PFSK-1 (cell line): ENCODE measurements around the gene COL18A1.

Source experiments
- FOXP2 ChIP-seq: optimal IDR thresholded peaks from 2 replicates; pipeline ENCODE3; 2011; ENCODE audit warnings: borderline replicate concordance, control low read depth, inconsistent platforms; ENCODE audit not compliant: insufficient read depth; ENCODE audit errors: extremely low read length, extremely low read depth
- POLR2AphosphoS5 ChIP-seq: IDR thresholded peaks from 2 replicates; pipeline ENCODE4 v1.6.1; 2012; ENCODE audit warnings: low read depth, mild to moderate bottlenecking, control low read depth, low read length, moderate library complexity
- REST ChIP-seq, 2 experiments: IDR thresholded peaks; 2 replicates each; pipeline versions ENCODE4 v1.6.1 to v1.8.0; 2011 to 2012; ENCODE audit warnings: low read depth in 2 of 2, low read length in 2 of 2, control low read depth in 1 of 2, inconsistent platforms in 1 of 2, mild to moderate bottlenecking in 1 of 2, moderate library complexity in 1 of 2; ENCODE audit not compliant: insufficient read depth in 1 of 2
- SIN3A ChIP-seq: IDR thresholded peaks from 2 replicates; pipeline ENCODE4 v1.6.1; 2012; ENCODE audit warnings: mild to moderate bottlenecking, low read length, moderate library complexity, borderline replicate concordance; ENCODE audit not compliant: insufficient read depth
- TAF1 ChIP-seq: IDR thresholded peaks from 2 replicates; pipeline ENCODE4 v1.6.1; 2012; ENCODE audit warnings: low read length, control low read depth, borderline replicate concordance; ENCODE audit not compliant: insufficient read depth

COL18A1 gene

GRCh38 chr21:45507523-45507875 is 102.5 kb downstream of the COL18A1 start:
- no peak for TF ChIP-seq POLR2AphosphoS5
- TF ChIP-seq FOXP2 = no peak
- no peak for TF ChIP-seq SIN3A
- TF ChIP-seq TAF1 = no peak
- no peak for TF ChIP-seq REST (IDR thresholded peaks at IDR 0.05; ENCODE audit: insufficient read depth in 1 of 2, low read depth in 2 of 2, low read length in 2 of 2)

- TF ChIP-seq POLR2AphosphoS5 (0 out of 2 replicates have a peak, but pooled peaks have one; percentile 9), TAF1 (no peak), SIN3A (no peak), FOXP2 (no peak)
Measured at GRCh38 chr21:45507888-45508508, 103.0 kb downstream of the COL18A1 start.

DNA sequence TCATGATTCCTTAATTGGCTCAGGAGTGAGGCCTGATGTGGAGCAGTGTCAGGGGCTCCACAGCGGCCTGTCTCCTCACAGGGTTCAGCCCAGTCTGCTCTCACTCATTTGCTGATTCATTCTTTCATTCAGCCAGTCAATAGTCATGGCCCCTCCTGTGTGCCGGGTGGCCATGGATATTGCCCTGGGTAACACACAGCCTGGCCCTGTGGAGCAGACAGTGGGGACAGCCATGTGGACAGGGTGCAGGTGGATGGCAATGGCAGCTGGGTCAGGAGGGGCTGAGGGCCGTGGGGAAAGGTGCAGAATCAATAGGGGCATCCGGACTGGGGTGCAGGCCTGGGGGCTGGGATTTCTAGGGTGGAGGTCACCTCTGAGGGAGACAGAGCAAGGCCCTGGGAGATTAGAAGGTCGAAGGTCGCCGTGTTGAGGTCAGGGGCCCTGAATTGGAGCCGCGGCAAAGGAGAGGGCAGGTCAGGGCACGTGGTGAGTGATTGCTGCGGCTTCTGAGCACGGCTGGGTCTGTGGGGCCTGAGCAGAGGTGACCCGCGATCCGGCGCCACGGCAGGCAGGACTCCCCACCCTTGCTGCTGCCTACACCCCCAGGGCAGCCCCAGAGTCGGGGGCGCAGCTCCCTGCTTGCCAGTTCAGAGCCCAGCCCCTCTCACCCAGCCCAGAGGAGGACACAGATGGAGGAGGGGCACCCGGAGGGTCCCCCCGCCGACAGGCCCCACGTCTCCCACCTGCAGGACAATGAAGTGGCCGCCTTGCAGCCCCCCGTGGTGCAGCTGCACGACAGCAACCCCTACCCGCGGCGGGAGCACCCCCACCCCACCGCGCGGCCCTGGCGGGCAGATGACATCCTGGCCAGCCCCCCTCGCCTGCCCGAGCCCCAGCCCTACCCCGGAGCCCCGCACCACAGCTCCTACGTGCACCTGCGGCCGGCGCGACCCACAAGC is 103.9 kb downstream of the COL18A1 start:
- TF ChIP-seq REST (IDR thresholded peaks at IDR 0.05; ENCODE audit: insufficient read depth in 1 of 2, low read depth in 2 of 2, low read length in 2 of 2) (no peak), TAF1 (no peak), FOXP2 (no peak), POLR2AphosphoS5 (no peak; the same call in 1 of the 2 replicates), SIN3A (no peak)

GRCh38 chr21:45509566-45510465 is 104.9 kb downstream of the COL18A1 start:
- TF ChIP-seq SIN3A (no peak), REST (IDR thresholded peaks at IDR 0.05; ENCODE audit: insufficient read depth in 1 of 2, low read depth in 2 of 2, low read length in 2 of 2) (no peak), FOXP2 (no peak), POLR2AphosphoS5 (no peak; the same call in 1 of the 2 replicates), TAF1 (no peak)

GRCh38 chr21:45510466-45510955 is 105.5 kb downstream of the COL18A1 start:
- TF ChIP-seq POLR2AphosphoS5 (no peak; the same call in 1 of the 2 replicates), TAF1 (no peak), SIN3A (no peak)
